ENCODE results near the gene RGPD4. TPM values are rescaled to one million over a fixed set of nuclear protein-coding genes. Genes with fewer than 3 reads are reported as not detected.

Gene RGPD4
- total RNA-seq, 4 donors from 2014 or later: not detected

- DNase-seq (ENCODE audit: low spot score) (no peak), ATAC-seq (ENCODE audit: low FRiP score) (no peak)
- no peak for TF ChIP-seq CTCF (IDR thresholded peaks at IDR 0.05)
Observed at GRCh38 chr2:107807988-107808387, 18.7 kb upstream of the RGPD4 start.

- DNase-seq (ENCODE audit: low spot score) (no peak), ATAC-seq (ENCODE audit: low FRiP score) (no peak)
- TF ChIP-seq CTCF (IDR thresholded peaks at IDR 0.05): no peak
Observed at GRCh38 chr2:107808959-107809358, 17.7 kb upstream of the RGPD4 start.

- no peak for TF ChIP-seq CTCF (IDR thresholded peaks at IDR 0.05)
- no peak for DNase-seq (ENCODE audit: low spot score)
- no peak for ATAC-seq (ENCODE audit: low FRiP score)
Observed at GRCh38 chr2:107809835-107810234, 16.9 kb upstream of the RGPD4 start.

GRCh38 chr2:107810734-107811133, 16.0 kb upstream of the RGPD4 start:
- no peak for ATAC-seq (ENCODE audit: low FRiP score)
- no peak for DNase-seq (ENCODE audit: low spot score)
- TF ChIP-seq CTCF (IDR thresholded peaks at IDR 0.05): no peak

- ATAC-seq (ENCODE audit: low FRiP score) (no peak), DNase-seq (ENCODE audit: low spot score) (no peak)
- TF ChIP-seq CTCF (IDR thresholded peaks at IDR 0.05): no peak
Observed at GRCh38 chr2:107811411-107811810, 15.3 kb upstream of the RGPD4 start.

GRCh38 chr2:107812006-107812405, 14.7 kb upstream of the RGPD4 start:
- DNase-seq (ENCODE audit: low spot score) (no peak), ATAC-seq (ENCODE audit: low FRiP score) (no peak)
- TF ChIP-seq CTCF (IDR thresholded peaks at IDR 0.05): no peak

GRCh38 chr2:107817378-107817777, 9.3 kb upstream of the RGPD4 start:
- ATAC-seq (ENCODE audit: low FRiP score): no peak
- DNase-seq (ENCODE audit: low spot score): no peak
- no peak for TF ChIP-seq CTCF (IDR thresholded peaks at IDR 0.05)
